Bronchial epithelial cell (primary cell): ENCODE results near the gene PRND. TPM values are rescaled to one million over a fixed set of nuclear protein-coding genes. Genes with fewer than 3 reads are reported as not detected.

ENCODE experiments used
- DNase-seq: peaks from one replicate; pipeline ENCODE4 v3.0.0-alpha.2; 2010; ENCODE audit warnings: low read depth
- FAIRE-seq: peaks from 2 replicates; lab custom pipeline; 2011; peaks lifted over from hg19 to GRCh38; lab: Jason Lieb, UNC
- H3K27me3 ChIP-seq: 2 replicates; pipeline ENCODE4 v1.5.1; 2011; ENCODE audit warnings: low read length; ENCODE audit not compliant: control insufficient read depth, insufficient read depth
- H3K36me3 ChIP-seq: 2 replicates; pipeline ENCODE4 v1.5.1; 2011; ENCODE audit warnings: low read length; ENCODE audit not compliant: control insufficient read depth, insufficient read depth
- H3K4me3 ChIP-seq: 2 replicates; pipeline ENCODE4 v1.5.1; 2011; ENCODE audit warnings: mild to moderate bottlenecking, low read depth, low read length, control low read depth
- total RNA-seq: library from RNA; depleted of rRNA; stranded (reverse); fragments of >200 nt; gene quantifications from 2 replicates; pipeline ENCODE4 v1.2.1, GENCODE V29; 2014
- TF ChIP-seq, protein P1 (sequence below): IDR thresholded peaks from 2 replicates; pipeline ENCODE4 v1.5.1; 2011; ENCODE audit warnings: mild to moderate bottlenecking, moderate library complexity, low read length, control low read depth, inconsistent platforms; ENCODE audit not compliant: insufficient read depth, severe bottlenecking

The PRND gene
- total RNA-seq, 1 donor from 2014 or later, result not detected

DNA sequence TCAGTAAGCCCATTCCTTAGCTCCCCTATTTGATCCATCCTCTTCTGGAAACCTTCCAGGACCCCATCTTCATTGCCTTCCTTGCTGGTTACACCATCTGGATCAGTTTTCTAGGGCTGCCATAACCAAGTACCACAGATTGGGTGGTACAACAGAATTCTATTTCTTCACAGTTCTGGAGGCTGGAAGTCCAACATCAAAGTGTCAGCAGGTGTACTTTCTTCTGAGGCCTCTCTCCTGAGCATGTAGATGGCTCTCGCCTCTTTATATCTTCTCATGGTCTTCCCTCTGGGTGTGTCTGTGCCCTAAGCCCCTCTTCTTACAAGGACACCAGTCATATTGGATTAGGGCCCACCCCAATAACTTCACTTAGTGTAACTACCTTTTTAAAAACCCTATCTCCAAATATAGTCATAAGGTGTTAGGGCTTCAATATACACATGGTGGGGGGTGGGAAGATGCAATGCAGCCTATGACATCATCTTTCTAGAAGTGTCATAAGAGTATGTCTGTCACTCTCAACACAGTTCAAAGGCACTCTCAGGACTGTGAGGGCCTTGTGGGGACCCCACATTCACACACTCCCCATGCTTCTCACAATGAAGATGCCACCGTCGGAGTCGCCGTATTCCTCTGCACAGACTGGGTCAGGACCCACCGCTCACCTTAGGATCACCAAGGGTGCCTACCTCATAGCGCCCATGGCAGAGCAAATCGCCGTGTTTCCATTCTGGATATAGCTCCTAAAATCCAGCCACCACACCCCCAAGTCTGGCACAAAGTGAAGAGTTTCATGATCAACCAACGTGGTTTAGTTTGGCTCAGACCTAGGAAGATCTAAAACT, 12.2 kb upstream of the PRND start:
- DNase-seq (no peak), FAIRE-seq (no peak)
- TF ChIP-seq, protein P1, sequence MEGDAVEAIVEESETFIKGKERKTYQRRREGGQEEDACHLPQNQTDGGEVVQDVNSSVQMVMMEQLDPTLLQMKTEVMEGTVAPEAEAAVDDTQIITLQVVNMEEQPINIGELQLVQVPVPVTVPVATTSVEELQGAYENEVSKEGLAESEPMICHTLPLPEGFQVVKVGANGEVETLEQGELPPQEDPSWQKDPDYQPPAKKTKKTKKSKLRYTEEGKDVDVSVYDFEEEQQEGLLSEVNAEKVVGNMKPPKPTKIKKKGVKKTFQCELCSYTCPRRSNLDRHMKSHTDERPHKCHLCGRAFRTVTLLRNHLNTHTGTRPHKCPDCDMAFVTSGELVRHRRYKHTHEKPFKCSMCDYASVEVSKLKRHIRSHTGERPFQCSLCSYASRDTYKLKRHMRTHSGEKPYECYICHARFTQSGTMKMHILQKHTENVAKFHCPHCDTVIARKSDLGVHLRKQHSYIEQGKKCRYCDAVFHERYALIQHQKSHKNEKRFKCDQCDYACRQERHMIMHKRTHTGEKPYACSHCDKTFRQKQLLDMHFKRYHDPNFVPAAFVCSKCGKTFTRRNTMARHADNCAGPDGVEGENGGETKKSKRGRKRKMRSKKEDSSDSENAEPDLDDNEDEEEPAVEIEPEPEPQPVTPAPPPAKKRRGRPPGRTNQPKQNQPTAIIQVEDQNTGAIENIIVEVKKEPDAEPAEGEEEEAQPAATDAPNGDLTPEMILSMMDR, result no peak
- Histone ChIP-seq H3K4me3 (no peak overlapping the region), H3K36me3 (no peaks in the 10 kb centered on the region), H3K27me3 (no peaks in the 10 kb centered on the region)

DNA sequence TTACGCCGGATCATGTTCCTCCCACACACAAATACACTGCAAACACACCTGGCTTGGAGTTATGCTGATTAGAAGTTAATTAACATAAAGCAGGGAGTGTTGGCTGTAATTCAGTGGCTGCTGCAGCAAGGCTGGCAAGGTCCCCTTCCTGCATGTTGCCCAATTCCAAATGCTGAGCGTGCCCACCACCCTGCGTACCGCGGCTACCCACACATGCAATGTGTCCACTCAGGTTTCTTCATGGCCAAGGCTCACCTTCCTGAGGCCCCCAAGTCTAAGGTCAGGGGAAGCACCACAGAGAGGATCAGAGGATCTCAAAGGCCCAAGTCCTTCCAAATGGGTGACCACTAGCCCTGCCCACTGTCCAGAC, 11.6 kb upstream of the PRND start:
- Histone ChIP-seq H3K4me3 (no peak overlapping the region), H3K36me3 (no peaks in the 10 kb centered on the region), H3K27me3 (no peaks in the 10 kb centered on the region)
- FAIRE-seq (no peak), DNase-seq (no peak)
- TF ChIP-seq, protein P1, result no peak

DNA sequence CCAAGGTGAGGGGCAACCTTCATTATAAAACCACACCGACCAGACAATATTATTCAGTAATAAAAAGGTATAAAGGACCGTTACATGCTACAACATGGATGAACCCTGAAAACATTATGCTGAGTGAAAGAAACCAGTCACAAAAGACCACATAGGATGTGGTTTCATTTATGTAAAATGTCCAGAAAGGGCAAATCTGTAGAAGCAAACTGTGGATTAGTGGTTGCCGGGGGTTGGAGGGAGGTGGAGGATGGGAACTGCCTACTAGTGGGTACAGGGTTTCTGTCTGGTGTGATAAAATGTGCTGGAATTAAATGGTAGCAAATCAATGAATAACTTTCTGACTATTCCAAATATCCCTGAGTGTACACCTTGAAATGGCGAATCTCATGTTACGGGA, 10.2 kb upstream of the PRND start:
- Histone ChIP-seq H3K4me3 (no peak overlapping the region), H3K27me3 (no peaks in the 10 kb centered on the region), H3K36me3 (no peaks in the 10 kb centered on the region)
- no peak for FAIRE-seq
- TF ChIP-seq, protein P1, result no peak
- no peak for DNase-seq

DNA sequence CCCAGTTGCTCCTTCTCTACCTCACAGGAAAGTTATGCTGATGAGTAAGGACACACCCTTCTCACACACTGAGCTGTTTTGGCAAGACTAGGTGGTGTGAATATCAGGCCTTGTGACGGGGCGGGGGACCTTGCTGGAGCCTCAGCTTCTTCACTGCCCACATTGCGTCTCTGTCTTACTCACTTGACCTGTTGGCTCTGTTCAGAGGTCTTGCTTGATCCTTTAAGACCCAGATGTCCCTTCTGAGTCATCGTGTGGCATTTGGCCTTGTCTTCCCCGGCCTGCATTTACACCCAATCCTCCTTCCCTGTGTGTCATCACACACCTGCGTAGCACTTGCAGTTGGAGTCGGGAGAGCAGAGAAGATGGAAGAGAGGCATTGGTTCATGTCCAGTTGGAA, 8.3 kb upstream of the PRND start:
- Histone ChIP-seq H3K27me3 (no peaks in the 10 kb centered on the region), H3K4me3 (no peak overlapping the region), H3K36me3 (no peaks in the 10 kb centered on the region)
- DNase-seq (peak; percentile 96), FAIRE-seq (peak; percentile 97)
- TF ChIP-seq, protein P1, result no peak

DNA sequence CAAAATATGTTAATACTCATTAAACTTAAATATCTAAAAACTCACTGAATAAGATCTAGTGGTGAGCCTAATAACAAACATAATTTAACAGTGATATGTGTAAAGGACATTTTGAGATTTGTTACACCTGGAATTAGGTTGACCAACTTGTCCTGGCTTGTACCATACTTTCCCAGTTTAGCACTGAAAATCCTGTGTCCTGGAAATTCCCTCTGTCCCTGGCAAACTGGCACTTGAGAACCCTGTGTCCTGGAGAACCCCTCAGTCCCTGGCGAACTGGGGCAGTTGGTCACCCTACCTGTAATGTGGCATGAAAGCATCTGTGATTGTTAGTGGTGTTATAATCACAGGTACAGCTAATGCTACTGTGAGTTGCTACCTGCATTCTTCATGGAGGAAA, 6.9 kb upstream of the PRND start:
- Histone ChIP-seq H3K4me3 (no peak overlapping the region), H3K27me3 (no peaks in the 10 kb centered on the region), H3K36me3 (no peaks in the 10 kb centered on the region)
- peak; percentile 66 for DNase-seq
- TF ChIP-seq, protein P1, result no peak
- no peak for FAIRE-seq
